GM23338 (cell line): Measurements from ENCODE around the gene SLC25A44. TPM values are rescaled to one million over a fixed set of nuclear protein-coding genes. Genes with fewer than 3 reads are reported as not detected.

Experiments used
- ATAC-seq: fragments of 200-7000 bp; cut with Tn5 transposase; 3 replicates; pipeline ENCODE4 v1.9.1; 2020
- DNase-seq: peaks from one replicate; pipeline ENCODE4 v3.0.0-alpha.2; 2015; ENCODE audit warnings: low spot score
- H2AFZ ChIP-seq: fragments of 200-600 bp; sonication (generic); 2 replicates; pipeline ENCODE4 v1.8.0; 2016; ENCODE audit warnings: antibody characterized with exemption, mild to moderate bottlenecking, moderate library complexity
- H3F3A ChIP-seq: fragments of 200-600 bp; sonication (generic); replicated peaks from 2 replicates; pipeline ENCODE4 v1.8.0; 2017; ENCODE audit warnings: antibody characterized with exemption, mixed run types, low read depth
- H3K27ac ChIP-seq: fragments of 200-600 bp; sonication (generic); 2 replicates; pipeline ENCODE4 v1.6.1; 2016; ENCODE audit warnings: low read depth
- H3K27me3 ChIP-seq: fragments of 200-600 bp; sonication (generic); 2 replicates; pipeline ENCODE4 v1.8.0; 2016; ENCODE audit warnings: mild to moderate bottlenecking, mixed run types, moderate library complexity; ENCODE audit not compliant: insufficient read depth
- H3K36me3 ChIP-seq: fragments of 200-600 bp; sonication (generic); 2 replicates; pipeline ENCODE4 v1.8.0; 2016; ENCODE audit warnings: mild to moderate bottlenecking; ENCODE audit not compliant: insufficient read depth
- H3K4me1 ChIP-seq: fragments of 200-600 bp; sonication (generic); 2 replicates; pipeline ENCODE4 v1.8.0; 2016; ENCODE audit warnings: mild to moderate bottlenecking, moderate library complexity; ENCODE audit not compliant: insufficient read depth
- H3K4me2 ChIP-seq: fragments of 200-600 bp; sonication (generic); 2 replicates; pipeline ENCODE4 v1.7.1; 2017; ENCODE audit warnings: mixed run types
- H3K4me3 ChIP-seq: fragments of 200-600 bp; sonication (generic); 2 replicates; pipeline ENCODE4 v1.6.1; 2016; ENCODE audit warnings: mixed run types
- H3K79me2 ChIP-seq: fragments of 200-600 bp; sonication (generic); replicated peaks from 2 replicates; pipeline ENCODE4 v1.8.0; 2017; ENCODE audit warnings: mild to moderate bottlenecking; ENCODE audit not compliant: insufficient read depth
- H3K9me2 ChIP-seq: fragments of 200-600 bp; sonication (generic); 2 replicates; pipeline ENCODE4 v1.8.0; 2017; ENCODE audit not compliant: insufficient read depth
- H4K20me1 ChIP-seq: fragments of 200-600 bp; sonication (generic); replicated peaks from 2 replicates; pipeline ENCODE4 v1.8.0; 2017; ENCODE audit warnings: mild to moderate bottlenecking; ENCODE audit not compliant: insufficient read depth
- H3K27ac Mint-ChIP-seq: 2 replicates; pipeline ENCODE4 v1.8.0; 2020; ENCODE audit warnings: inconsistent platforms, mild to moderate bottlenecking, moderate library complexity, mixed read lengths
- H3K27me3 Mint-ChIP-seq: 3 replicates; pipeline ENCODE4 v1.8.0; 2022; ENCODE audit warnings: low read depth, mild to moderate bottlenecking, moderate library complexity, mixed read lengths, inconsistent platforms; ENCODE audit not compliant: insufficient read depth, poor library complexity
- H3K36me3 Mint-ChIP-seq: 3 replicates; pipeline ENCODE4 v1.8.0; 2021; ENCODE audit warnings: low read depth, mild to moderate bottlenecking, inconsistent platforms, moderate library complexity, mixed read lengths
- H3K4me1 Mint-ChIP-seq: 3 replicates; pipeline ENCODE4 v1.8.0; 2020; ENCODE audit warnings: mild to moderate bottlenecking, inconsistent platforms, mixed read lengths
- H3K4me3 Mint-ChIP-seq: 3 replicates; pipeline ENCODE4 v1.8.0; 2021; ENCODE audit warnings: moderate library complexity, mild to moderate bottlenecking, inconsistent platforms, mixed read lengths
- H3K9me3 Mint-ChIP-seq: 3 replicates; pipeline ENCODE4 v1.8.0; 2020; ENCODE audit warnings: moderate library complexity, mild to moderate bottlenecking, inconsistent platforms, mixed read lengths
- CREB1 ChIP-seq: fragments of 250-450 bp; sonication (Bioruptor Pico); IDR thresholded peaks from 2 replicates; pipeline ENCODE4 v1.5.0; 2020; ENCODE audit warnings: low read depth, mild to moderate bottlenecking, moderate library complexity
- STAT1 ChIP-seq: IDR thresholded peaks from one replicate; pipeline ENCODE4 v1.6.1; 2016; ENCODE audit warnings: antibody characterized with exemption; ENCODE audit not compliant: unreplicated experiment
- ZNF114 ChIP-seq: fragments of 250-450 bp; sonication (Bioruptor Pico); IDR thresholded peaks from 2 replicates; pipeline ENCODE4 v1.5.0; 2020; ENCODE audit warnings: mild to moderate bottlenecking, moderate library complexity
- ZNF331 ChIP-seq: fragments of 250-450 bp; sonication (Bioruptor Pico); IDR thresholded peaks from 2 replicates; pipeline ENCODE4 v1.5.0; 2020; ENCODE audit warnings: low read depth, mild to moderate bottlenecking, moderate library complexity
- polyA plus RNA-seq: library from polyadenylated mRNA; unstranded; fragments of >200 nt; fragmentation: Nextera tagmentation; extraction: Ambion mirVana; gene quantifications from 2 replicates; pipeline ENCODE4 v1.2.1, GENCODE V29; 2016
- total RNA-seq: library from RNA; depleted of rRNA; stranded (reverse); fragments of >200 nt; shearing (Covaris generic); gene quantifications from 2 replicates; pipeline ENCODE4 v1.2.3, GENCODE V29; 2014
- TF ChIP-seq, protein P1 (sequence below), 2 experiments: fragments of 200-600 bp in 1 of 2; sonication (generic) in 1 of 2; conservative IDR thresholded peaks; 2 replicates each; pipeline versions ENCODE4 v1.5.1 to v1.6.1; 2016 to 2017; ENCODE audit warnings: antibody characterized with exemption in 2 of 2, low read depth in 2 of 2, mild to moderate bottlenecking in 2 of 2, moderate library complexity in 1 of 2
- TF ChIP-seq, protein P2 (sequence below): IDR thresholded peaks from 2 replicates; pipeline ENCODE4 v1.6.1; 2016; ENCODE audit warnings: antibody characterized with exemption

Gene SLC25A44
- total and polyA plus RNA-seq, 2 experiments from 2014 or later, result 7.0 to 25.1 TPM

DNA sequence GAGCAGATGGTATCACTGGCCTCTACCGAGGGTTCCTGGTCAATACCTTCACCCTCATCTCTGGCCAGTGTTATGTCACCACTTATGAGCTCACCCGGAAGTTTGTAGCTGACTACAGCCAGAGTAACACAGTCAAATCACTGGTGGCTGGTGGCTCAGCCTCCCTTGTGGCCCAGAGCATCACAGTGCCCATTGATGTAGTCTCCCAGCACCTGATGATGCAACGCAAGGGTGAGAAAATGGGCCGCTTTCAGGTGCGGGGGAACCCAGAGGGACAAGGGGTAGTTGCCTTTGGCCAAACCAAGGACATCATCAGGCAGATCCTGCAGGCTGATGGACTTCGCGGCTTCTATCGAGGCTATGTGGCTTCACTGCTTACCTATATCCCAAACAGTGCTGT lies 6.1 kb downstream of the SLC25A44 start:
- Histone ChIP-seq H3K27ac (no peak overlapping the region), H3K27me3 (no peaks in the 10 kb centered on the region), H3K36me3 (peaks cover 3% of the 10 kb centered on the region; the same call in 1 of the 2 replicates), H3K4me1 (0 out of 2 replicates have a peak, but pooled peaks cover under 1% of the 10 kb centered on the region), H4K20me1 (no peaks in the 10 kb centered on the region; the same call in 1 of the 2 replicates), H3K4me3 (no peak overlapping the region), H3K79me2 (peaks cover 88% of the 10 kb centered on the region), H3K4me2 (no peak overlapping the region), H2AFZ (no peak overlapping the region), H3F3A (0 out of 2 replicates have a peak, but pooled peaks cover 8% of the 10 kb centered on the region), H3K9me2 (no peaks in the 10 kb centered on the region)
- H3K36me3 Mint-ChIP-seq, result peaks cover 22% of the 10 kb centered on the region
- DNase-seq (no peak), ATAC-seq (no peak)
- TF ChIP-seq, protein P1, sequence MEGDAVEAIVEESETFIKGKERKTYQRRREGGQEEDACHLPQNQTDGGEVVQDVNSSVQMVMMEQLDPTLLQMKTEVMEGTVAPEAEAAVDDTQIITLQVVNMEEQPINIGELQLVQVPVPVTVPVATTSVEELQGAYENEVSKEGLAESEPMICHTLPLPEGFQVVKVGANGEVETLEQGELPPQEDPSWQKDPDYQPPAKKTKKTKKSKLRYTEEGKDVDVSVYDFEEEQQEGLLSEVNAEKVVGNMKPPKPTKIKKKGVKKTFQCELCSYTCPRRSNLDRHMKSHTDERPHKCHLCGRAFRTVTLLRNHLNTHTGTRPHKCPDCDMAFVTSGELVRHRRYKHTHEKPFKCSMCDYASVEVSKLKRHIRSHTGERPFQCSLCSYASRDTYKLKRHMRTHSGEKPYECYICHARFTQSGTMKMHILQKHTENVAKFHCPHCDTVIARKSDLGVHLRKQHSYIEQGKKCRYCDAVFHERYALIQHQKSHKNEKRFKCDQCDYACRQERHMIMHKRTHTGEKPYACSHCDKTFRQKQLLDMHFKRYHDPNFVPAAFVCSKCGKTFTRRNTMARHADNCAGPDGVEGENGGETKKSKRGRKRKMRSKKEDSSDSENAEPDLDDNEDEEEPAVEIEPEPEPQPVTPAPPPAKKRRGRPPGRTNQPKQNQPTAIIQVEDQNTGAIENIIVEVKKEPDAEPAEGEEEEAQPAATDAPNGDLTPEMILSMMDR (conservative IDR thresholded peaks at IDR 0.05; ENCODE audit: low read depth in 2 of 2), result no peak
- TF ChIP-seq, protein P2, sequence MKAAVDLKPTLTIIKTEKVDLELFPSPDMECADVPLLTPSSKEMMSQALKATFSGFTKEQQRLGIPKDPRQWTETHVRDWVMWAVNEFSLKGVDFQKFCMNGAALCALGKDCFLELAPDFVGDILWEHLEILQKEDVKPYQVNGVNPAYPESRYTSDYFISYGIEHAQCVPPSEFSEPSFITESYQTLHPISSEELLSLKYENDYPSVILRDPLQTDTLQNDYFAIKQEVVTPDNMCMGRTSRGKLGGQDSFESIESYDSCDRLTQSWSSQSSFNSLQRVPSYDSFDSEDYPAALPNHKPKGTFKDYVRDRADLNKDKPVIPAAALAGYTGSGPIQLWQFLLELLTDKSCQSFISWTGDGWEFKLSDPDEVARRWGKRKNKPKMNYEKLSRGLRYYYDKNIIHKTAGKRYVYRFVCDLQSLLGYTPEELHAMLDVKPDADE, result no peak
- TF ChIP-seq ZNF331 (CRISPR knock-in tag), result no peak
- no peak for TF ChIP-seq CREB1 (CRISPR knock-in tag)
- no peak overlapping the region for H3K4me3 Mint-ChIP-seq
- no peak overlapping the region for H3K27ac Mint-ChIP-seq
- H3K4me1 Mint-ChIP-seq, result peaks cover 12% of the 10 kb centered on the region
- H3K9me3 Mint-ChIP-seq, result no peaks in the 10 kb centered on the region
- H3K27me3 Mint-ChIP-seq, result no peaks in the 10 kb centered on the region

DNA sequence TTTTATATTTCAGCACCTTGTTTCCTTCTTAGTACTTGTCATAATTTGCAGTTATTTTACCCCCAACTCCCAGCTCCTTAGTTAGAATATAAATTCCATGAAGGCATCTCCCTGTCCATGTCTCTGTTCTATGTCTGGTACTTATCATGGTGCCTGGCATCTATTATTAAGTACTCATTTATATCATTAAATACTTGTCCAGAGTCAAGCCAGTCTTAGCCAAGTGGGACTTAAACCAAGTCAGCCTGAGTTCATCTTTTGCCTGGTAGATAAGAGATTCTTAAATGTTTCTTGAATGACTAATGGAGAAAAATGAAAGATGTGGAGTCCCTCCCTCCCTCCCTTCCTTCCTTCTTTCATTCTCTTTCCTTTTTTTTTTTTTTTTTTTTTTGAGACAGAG lies 9.4 kb downstream of the SLC25A44 start:
- Histone ChIP-seq H3K79me2 (peaks cover 64% of the 10 kb centered on the region), H3F3A (no peaks in the 10 kb centered on the region), H4K20me1 (no peaks in the 10 kb centered on the region; the same call in 1 of the 2 replicates), H3K9me2 (no peaks in the 10 kb centered on the region), H3K4me2 (no peak overlapping the region), H3K36me3 (0 out of 2 replicates have a peak, but pooled peaks cover 3% of the 10 kb centered on the region), H3K27ac (no peak overlapping the region), H3K27me3 (no peaks in the 10 kb centered on the region), H3K4me3 (no peak overlapping the region), H2AFZ (no peak overlapping the region), H3K4me1 (peaks cover 6% of the 10 kb centered on the region; the same call in 1 of the 2 replicates)
- ATAC-seq, result no peak
- H3K4me1 Mint-ChIP-seq, result peaks cover 5% of the 10 kb centered on the region; the same call in 1 of the 3 replicates
- TF ChIP-seq ZNF114 (CRISPR knock-in tag) (no peak), CREB1 (CRISPR knock-in tag) (no peak), STAT1 (no peak)
- TF ChIP-seq, protein P2, result no peak
- H3K9me3 Mint-ChIP-seq, result no peaks in the 10 kb centered on the region
- H3K27ac Mint-ChIP-seq, result no peak overlapping the region
- no peak for DNase-seq
- no peak overlapping the region for H3K4me3 Mint-ChIP-seq
- H3K36me3 Mint-ChIP-seq, result peaks cover 25% of the 10 kb centered on the region
- no peaks in the 10 kb centered on the region for H3K27me3 Mint-ChIP-seq
